Measurements from ENCODE around the gene EDIL3.

The EDIL3 gene

DNA sequence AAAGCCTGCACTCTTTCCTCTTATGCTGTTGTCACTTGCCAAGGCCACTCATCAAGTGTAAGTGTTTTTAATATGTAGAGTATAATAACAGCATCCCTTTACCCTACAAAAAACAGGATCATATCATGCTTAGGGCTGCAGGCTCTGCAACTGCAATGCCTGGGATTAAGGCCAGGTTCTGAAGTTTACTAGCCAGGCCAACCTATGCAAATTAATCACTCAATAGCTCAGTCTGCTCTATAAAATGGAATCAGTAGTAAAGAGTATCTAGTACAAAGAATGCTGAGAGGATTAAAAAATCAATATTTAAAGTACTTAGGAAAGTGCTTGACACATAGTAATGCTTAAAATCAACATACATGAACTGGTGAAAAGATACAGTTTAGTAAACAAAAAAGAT lies 253.3 kb downstream of the EDIL3 start:
- no peaks in the 10 kb centered on the region for H3K4me1 ChIP-seq (ENCODE audit: control insufficient read depth, insufficient read depth, low read length)
- H3K4me3 ChIP-seq (ENCODE audit: low read depth, low read length): no peak overlapping the region
- no peaks in the 10 kb centered on the region for H3K36me3 ChIP-seq (ENCODE audit: control insufficient read depth, insufficient read depth, low read length)
- H3K9me3 ChIP-seq (ENCODE audit: control insufficient read depth, insufficient read depth, low read length): no peaks in the 10 kb centered on the region
- H3K9ac ChIP-seq (ENCODE audit: low read depth, low read length): no peak overlapping the region
- no peaks in the 10 kb centered on the region for H3K27me3 ChIP-seq (ENCODE audit: control insufficient read depth, insufficient read depth, low read length)

GRCh38 chr5:84130006-84130580 lies 254.6 kb downstream of the EDIL3 start:
- H3K4me3 ChIP-seq (ENCODE audit: low read depth, low read length): no peak overlapping the region
- no peaks in the 10 kb centered on the region for H3K27me3 ChIP-seq (ENCODE audit: control insufficient read depth, insufficient read depth, low read length)
- H3K4me1 ChIP-seq (ENCODE audit: control insufficient read depth, insufficient read depth, low read length): no peaks in the 10 kb centered on the region
- no peaks in the 10 kb centered on the region for H3K36me3 ChIP-seq (ENCODE audit: control insufficient read depth, insufficient read depth, low read length)
- H3K9me3 ChIP-seq (ENCODE audit: control insufficient read depth, insufficient read depth, low read length): no peaks in the 10 kb centered on the region
- no peak overlapping the region for H3K9ac ChIP-seq (ENCODE audit: low read depth, low read length)

GRCh38 chr5:84125216-84125615 lies 259.5 kb downstream of the EDIL3 start:
- Histone ChIP-seq H3K4me1 (ENCODE audit: control insufficient read depth, insufficient read depth, low read length) (no peaks in the 10 kb centered on the region), H3K4me3 (ENCODE audit: low read depth, low read length) (no peak overlapping the region), H3K9ac (ENCODE audit: low read depth, low read length) (no peak overlapping the region), H3K9me3 (ENCODE audit: control insufficient read depth, insufficient read depth, low read length) (no peaks in the 10 kb centered on the region), H3K36me3 (ENCODE audit: control insufficient read depth, insufficient read depth, low read length) (no peaks in the 10 kb centered on the region), H3K27me3 (ENCODE audit: control insufficient read depth, insufficient read depth, low read length) (no peaks in the 10 kb centered on the region)

- no peaks in the 10 kb centered on the region for H3K27me3 ChIP-seq (ENCODE audit: control insufficient read depth, insufficient read depth, low read length)
- H3K4me3 ChIP-seq (ENCODE audit: low read depth, low read length): no peak overlapping the region
- no peaks in the 10 kb centered on the region for H3K4me1 ChIP-seq (ENCODE audit: control insufficient read depth, insufficient read depth, low read length)
- H3K9ac ChIP-seq (ENCODE audit: low read depth, low read length): no peak overlapping the region
- H3K9me3 ChIP-seq (ENCODE audit: control insufficient read depth, insufficient read depth, low read length): no peaks in the 10 kb centered on the region
- no peaks in the 10 kb centered on the region for H3K36me3 ChIP-seq (ENCODE audit: control insufficient read depth, insufficient read depth, low read length)
These were observed 265.4 kb downstream of the EDIL3 start for GRCh38 chr5:84119252-84119651.

GRCh38 chr5:84118551-84118950 lies 266.1 kb downstream of the EDIL3 start:
- H3K4me3 ChIP-seq (ENCODE audit: low read depth, low read length): no peak overlapping the region
- no peaks in the 10 kb centered on the region for H3K36me3 ChIP-seq (ENCODE audit: control insufficient read depth, insufficient read depth, low read length)
- H3K9me3 ChIP-seq (ENCODE audit: control insufficient read depth, insufficient read depth, low read length): no peaks in the 10 kb centered on the region
- peaks cover 4% of the 10 kb centered on the region for H3K4me1 ChIP-seq (ENCODE audit: control insufficient read depth, insufficient read depth, low read length)
- no peaks in the 10 kb centered on the region for H3K27me3 ChIP-seq (ENCODE audit: control insufficient read depth, insufficient read depth, low read length)
- H3K9ac ChIP-seq (ENCODE audit: low read depth, low read length): no peak overlapping the region

DNA sequence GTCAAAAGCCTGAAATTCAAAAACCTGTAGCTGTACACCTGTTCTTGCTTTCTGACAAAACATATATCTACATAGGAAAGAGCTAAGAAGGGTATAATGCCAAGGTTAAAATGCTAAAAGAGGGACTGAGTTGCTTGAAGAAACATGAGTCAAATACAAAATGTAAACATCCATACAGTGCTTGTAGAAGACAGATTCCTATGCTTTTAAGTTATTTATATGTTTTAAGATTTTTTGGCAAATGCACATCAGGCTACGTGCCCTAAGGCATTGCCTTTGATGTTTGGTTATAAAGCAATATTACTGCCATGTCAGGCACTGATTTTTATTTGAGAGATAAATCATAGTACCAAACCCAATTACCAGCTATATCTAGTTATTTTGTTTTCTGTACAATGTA lies 269.0 kb downstream of the EDIL3 start:
- Histone ChIP-seq H3K9ac (ENCODE audit: low read depth, low read length) (no peak overlapping the region), H3K36me3 (ENCODE audit: control insufficient read depth, insufficient read depth, low read length) (no peaks in the 10 kb centered on the region), H3K4me1 (ENCODE audit: control insufficient read depth, insufficient read depth, low read length) (peaks cover 7% of the 10 kb centered on the region), H3K4me3 (ENCODE audit: low read depth, low read length) (no peak overlapping the region), H3K9me3 (ENCODE audit: control insufficient read depth, insufficient read depth, low read length) (no peaks in the 10 kb centered on the region), H3K27me3 (ENCODE audit: control insufficient read depth, insufficient read depth, low read length) (no peaks in the 10 kb centered on the region)

DNA sequence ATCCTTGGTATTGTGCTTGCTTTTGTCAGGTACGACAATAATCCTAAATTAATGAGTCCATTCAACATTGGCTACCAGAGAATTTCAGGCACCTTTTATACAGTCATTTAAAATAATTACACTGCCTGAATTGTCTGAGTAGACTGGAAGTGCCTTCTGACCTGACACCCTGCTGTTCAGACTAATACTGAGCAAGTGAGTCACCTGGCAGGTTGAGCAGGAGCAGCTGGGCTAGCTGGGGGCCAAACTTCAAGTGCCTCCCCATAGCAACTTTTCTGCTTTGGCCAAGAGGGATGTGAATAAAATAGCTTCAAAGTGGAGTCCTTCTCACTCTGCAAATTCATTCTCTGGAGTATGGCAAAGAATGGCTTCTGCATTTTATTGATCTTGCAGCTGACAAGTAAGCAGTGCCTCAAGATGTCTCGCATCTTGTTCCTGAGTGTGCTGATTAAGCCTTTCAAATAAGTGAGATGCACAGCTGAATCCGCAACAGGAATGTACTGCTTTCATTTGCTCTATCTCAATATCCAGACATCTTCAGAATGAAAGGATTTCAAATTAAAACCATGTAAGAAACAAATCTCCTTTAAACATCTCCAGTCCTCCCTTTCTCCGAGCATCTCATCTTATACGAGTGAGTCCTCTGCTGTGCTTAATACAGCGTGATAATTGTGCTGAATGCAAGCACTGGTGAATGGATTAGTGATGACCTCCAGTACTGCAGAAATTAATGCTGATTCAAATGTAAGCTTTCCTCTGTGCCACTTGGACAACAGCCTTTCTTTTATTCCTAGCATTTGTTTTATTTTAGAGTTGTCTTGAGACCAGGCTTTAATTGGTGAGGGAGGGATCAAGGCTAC lies 271.2 kb downstream of the EDIL3 start:
- Histone ChIP-seq H3K27me3 (ENCODE audit: control insufficient read depth, insufficient read depth, low read length) (no peaks in the 10 kb centered on the region), H3K9ac (ENCODE audit: low read depth, low read length) (no peak overlapping the region), H3K4me1 (ENCODE audit: control insufficient read depth, insufficient read depth, low read length) (peaks cover 7% of the 10 kb centered on the region), H3K4me3 (ENCODE audit: low read depth, low read length) (no peak overlapping the region), H3K36me3 (ENCODE audit: control insufficient read depth, insufficient read depth, low read length) (no peaks in the 10 kb centered on the region), H3K9me3 (ENCODE audit: control insufficient read depth, insufficient read depth, low read length) (no peaks in the 10 kb centered on the region)

DNA sequence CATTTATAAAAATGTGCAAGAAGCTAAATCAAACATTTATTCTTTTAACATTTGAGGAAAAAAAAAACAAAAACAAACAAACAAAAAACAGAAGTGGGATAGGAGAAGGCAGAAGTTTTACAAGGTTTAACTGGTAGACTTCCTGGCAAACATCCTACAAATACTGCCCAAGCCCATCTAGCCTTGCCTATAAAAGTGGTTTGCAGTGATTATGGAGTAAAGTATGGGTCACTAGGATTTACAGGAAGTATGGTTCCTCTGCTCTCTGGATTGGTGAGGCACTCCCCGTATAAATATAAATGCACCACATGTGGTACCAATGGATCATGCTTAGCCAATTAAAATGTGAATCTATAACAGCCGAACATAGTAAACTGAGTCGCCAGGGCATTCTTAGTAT lies 291.9 kb downstream of the EDIL3 start:
- Histone ChIP-seq H3K9ac (ENCODE audit: low read depth, low read length) (no peak overlapping the region), H3K4me3 (ENCODE audit: low read depth, low read length) (no peak overlapping the region), H3K36me3 (ENCODE audit: control insufficient read depth, insufficient read depth, low read length) (no peaks in the 10 kb centered on the region), H3K4me1 (ENCODE audit: control insufficient read depth, insufficient read depth, low read length) (no peaks in the 10 kb centered on the region), H3K27me3 (ENCODE audit: control insufficient read depth, insufficient read depth, low read length) (no peaks in the 10 kb centered on the region), H3K9me3 (ENCODE audit: control insufficient read depth, insufficient read depth, low read length) (peaks cover 5% of the 10 kb centered on the region)

- no peak overlapping the region for H3K4me3 ChIP-seq (ENCODE audit: low read depth, low read length)
- no peaks in the 10 kb centered on the region for H3K4me1 ChIP-seq (ENCODE audit: control insufficient read depth, insufficient read depth, low read length)
- H3K36me3 ChIP-seq (ENCODE audit: control insufficient read depth, insufficient read depth, low read length): no peaks in the 10 kb centered on the region
- no peaks in the 10 kb centered on the region for H3K9me3 ChIP-seq (ENCODE audit: control insufficient read depth, insufficient read depth, low read length)
- H3K27me3 ChIP-seq (ENCODE audit: control insufficient read depth, insufficient read depth, low read length): no peaks in the 10 kb centered on the region
- no peak overlapping the region for H3K9ac ChIP-seq (ENCODE audit: low read depth, low read length)
These were observed 293.4 kb downstream of the EDIL3 start for GRCh38 chr5:84091127-84091799.

DNA sequence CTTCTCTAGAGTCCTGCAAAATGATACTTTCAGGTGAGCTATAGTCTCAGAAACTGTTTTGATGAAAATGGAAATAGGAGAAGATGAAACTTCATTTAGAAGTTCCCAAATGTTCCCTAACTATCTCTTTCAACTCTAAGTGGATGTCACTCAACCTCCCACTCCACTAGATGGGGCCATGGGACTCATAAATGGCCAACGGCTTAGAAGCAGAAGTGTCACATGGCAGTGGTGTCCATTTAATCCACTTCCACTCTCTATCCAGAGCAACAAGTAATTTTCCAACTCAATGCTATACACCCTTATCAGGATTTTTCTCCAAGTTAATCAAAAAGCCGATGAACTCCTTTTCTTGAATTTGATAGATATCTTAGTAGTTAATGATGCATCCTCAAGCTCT lies 295.7 kb downstream of the EDIL3 start:
- H3K9me3 ChIP-seq (ENCODE audit: control insufficient read depth, insufficient read depth, low read length): no peaks in the 10 kb centered on the region
- H3K9ac ChIP-seq (ENCODE audit: low read depth, low read length): no peak overlapping the region
- H3K27me3 ChIP-seq (ENCODE audit: control insufficient read depth, insufficient read depth, low read length): no peaks in the 10 kb centered on the region
- H3K36me3 ChIP-seq (ENCODE audit: control insufficient read depth, insufficient read depth, low read length): no peaks in the 10 kb centered on the region
- no peaks in the 10 kb centered on the region for H3K4me1 ChIP-seq (ENCODE audit: control insufficient read depth, insufficient read depth, low read length)
- no peak overlapping the region for H3K4me3 ChIP-seq (ENCODE audit: low read depth, low read length)

DNA sequence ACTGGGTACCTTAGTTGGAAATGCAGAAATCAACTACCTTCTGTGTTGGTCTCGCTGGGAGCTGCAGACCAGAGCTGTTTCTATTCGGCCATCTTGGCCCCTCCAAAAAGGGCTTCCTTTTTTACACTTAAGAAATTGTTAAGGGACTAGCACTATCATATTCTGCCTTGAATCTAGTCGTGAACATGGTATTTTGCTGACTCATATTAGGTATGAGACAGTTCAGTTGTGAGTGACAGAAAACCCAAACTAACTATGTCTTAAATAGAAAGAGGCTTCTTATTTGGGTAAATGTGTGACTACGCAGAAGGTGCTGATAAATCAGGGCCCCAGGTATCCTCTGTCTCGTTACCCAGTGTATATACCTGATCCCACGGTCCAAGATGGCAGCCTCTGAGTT lies 298.2 kb downstream of the EDIL3 start:
- H3K9ac ChIP-seq (ENCODE audit: low read depth, low read length): no peak overlapping the region

More for the DNA sequence above, 298.2 kb downstream of the EDIL3 start:
- no peaks in the 10 kb centered on the region for H3K9me3 ChIP-seq (ENCODE audit: control insufficient read depth, insufficient read depth, low read length)
- no peaks in the 10 kb centered on the region for H3K36me3 ChIP-seq (ENCODE audit: control insufficient read depth, insufficient read depth, low read length)
- H3K4me3 ChIP-seq (ENCODE audit: low read depth, low read length): no peak overlapping the region
- H3K27me3 ChIP-seq (ENCODE audit: control insufficient read depth, insufficient read depth, low read length): no peaks in the 10 kb centered on the region
- H3K4me1 ChIP-seq (ENCODE audit: control insufficient read depth, insufficient read depth, low read length): no peaks in the 10 kb centered on the region

All from iPS-15b (cell line).